Smooth muscle cell (in vitro differentiated cells): ENCODE data around the gene SLC66A2. TPM values are rescaled to one million over a fixed set of nuclear protein-coding genes. Genes with fewer than 3 reads are reported as not detected.

Experiments
- DNase-seq: peaks from one replicate; lab custom pipeline; 2025; ENCODE audit not compliant: unreplicated experiment; lab: John Stamatoyannopoulos, UW
- H2AFZ ChIP-seq: fragments of 200-600 bp; sonication (generic); 2 replicates; pipeline ENCODE4 v1.6.0; 2016; ENCODE audit warnings: antibody characterized with exemption, low read depth, mild to moderate bottlenecking
- H3F3A ChIP-seq: fragments of 200-600 bp; sonication (generic); 2 replicates; pipeline ENCODE4 v1.6.0; 2017; ENCODE audit warnings: antibody characterized with exemption, low read depth
- H3K27ac ChIP-seq: fragments of 200-600 bp; sonication (generic); 2 replicates; pipeline ENCODE4 v1.5.1; 2016; ENCODE audit warnings: low read depth, mild to moderate bottlenecking
- H3K27me3 ChIP-seq: fragments of 200-600 bp; sonication (generic); 2 replicates; pipeline ENCODE4 v1.6.1; 2016; ENCODE audit warnings: low read depth, mild to moderate bottlenecking
- H3K36me3 ChIP-seq: fragments of 200-600 bp; sonication (generic); 2 replicates; pipeline ENCODE4 v1.5.1; 2016; ENCODE audit warnings: low read depth
- H3K4me1 ChIP-seq: fragments of 200-600 bp; sonication (generic); 2 replicates; pipeline ENCODE4 v1.5.1; 2016; ENCODE audit warnings: low read depth
- H3K4me2 ChIP-seq: fragments of 200-600 bp; sonication (generic); 2 replicates; pipeline ENCODE4 v1.6.0; 2016; ENCODE audit warnings: mild to moderate bottlenecking
- H3K4me3 ChIP-seq: fragments of 200-600 bp; sonication (generic); 2 replicates; pipeline ENCODE4 v1.5.1; 2016; ENCODE audit warnings: mild to moderate bottlenecking
- H3K79me2 ChIP-seq: fragments of 200-600 bp; sonication (generic); 2 replicates; pipeline ENCODE4 v1.6.0; 2016; ENCODE audit warnings: low read depth, mild to moderate bottlenecking
- H3K9ac ChIP-seq: fragments of 200-600 bp; sonication (generic); 2 replicates; pipeline ENCODE4 v1.6.0; 2016; ENCODE audit warnings: low read depth
- H3K9me3 ChIP-seq: fragments of 200-600 bp; sonication (generic); replicated peaks from 2 replicates; pipeline ENCODE4 v1.5.1; 2016; ENCODE audit warnings: low read depth
- H4K20me1 ChIP-seq: fragments of 200-600 bp; sonication (generic); 2 replicates; pipeline ENCODE4 v1.6.0; 2016; ENCODE audit warnings: low read depth
- CTCF ChIP-seq: fragments of 200-600 bp; sonication (generic); IDR thresholded peaks from 2 replicates; pipeline ENCODE4 v1.5.1; 2017; ENCODE audit warnings: borderline replicate concordance, mild to moderate bottlenecking, antibody characterized with exemption; ENCODE audit not compliant: insufficient read depth, poor library complexity, severe bottlenecking
- WGBS: methylation state at CpG from one replicate; pipeline ENCODE4 v1.1.7; 2016; ENCODE audit warnings: low lambda C conversion rate; 5-methylcytosine and 5-hydroxymethylcytosine counted together
- polyA plus RNA-seq: library from polyadenylated mRNA; unstranded; fragments of >200 nt; fragmentation: Nextera tagmentation; extraction: Ambion mirVana; gene quantifications from 2 replicates; pipeline ENCODE4 v1.2.1, GENCODE V29; 2016
- total RNA-seq: library from RNA; depleted of rRNA; stranded (reverse); fragments of >200 nt; gene quantifications from 2 replicates; pipeline ENCODE4 v1.2.3, GENCODE V29; 2014

SLC66A2 gene
- total and polyA plus RNA-seq, 2 experiments from 2014 or later = 23.6 to 37.9 TPM

GRCh38 chr18:79917853-79918614 is 33.4 kb downstream of the SLC66A2 start:
- Histone ChIP-seq H3K27ac (no peak overlapping the region), H3F3A (no peaks in the 10 kb centered on the region), H3K27me3 (no peaks in the 10 kb centered on the region), H2AFZ (no peak overlapping the region), H3K4me2 (no peak overlapping the region), H3K9ac (no peak overlapping the region), H3K9me3 (no peaks in the 10 kb centered on the region), H3K4me1 (no peaks in the 10 kb centered on the region), H3K4me3 (no peak overlapping the region), H4K20me1 (peaks cover 20% of the 10 kb centered on the region), H3K36me3 (no peaks in the 10 kb centered on the region), H3K79me2 (no peaks in the 10 kb centered on the region)
- DNase-seq = no peak
- TF ChIP-seq CTCF = no peak
- 95% methylated on average over 24 of the region's 25 CpGs for WGBS

DNA sequence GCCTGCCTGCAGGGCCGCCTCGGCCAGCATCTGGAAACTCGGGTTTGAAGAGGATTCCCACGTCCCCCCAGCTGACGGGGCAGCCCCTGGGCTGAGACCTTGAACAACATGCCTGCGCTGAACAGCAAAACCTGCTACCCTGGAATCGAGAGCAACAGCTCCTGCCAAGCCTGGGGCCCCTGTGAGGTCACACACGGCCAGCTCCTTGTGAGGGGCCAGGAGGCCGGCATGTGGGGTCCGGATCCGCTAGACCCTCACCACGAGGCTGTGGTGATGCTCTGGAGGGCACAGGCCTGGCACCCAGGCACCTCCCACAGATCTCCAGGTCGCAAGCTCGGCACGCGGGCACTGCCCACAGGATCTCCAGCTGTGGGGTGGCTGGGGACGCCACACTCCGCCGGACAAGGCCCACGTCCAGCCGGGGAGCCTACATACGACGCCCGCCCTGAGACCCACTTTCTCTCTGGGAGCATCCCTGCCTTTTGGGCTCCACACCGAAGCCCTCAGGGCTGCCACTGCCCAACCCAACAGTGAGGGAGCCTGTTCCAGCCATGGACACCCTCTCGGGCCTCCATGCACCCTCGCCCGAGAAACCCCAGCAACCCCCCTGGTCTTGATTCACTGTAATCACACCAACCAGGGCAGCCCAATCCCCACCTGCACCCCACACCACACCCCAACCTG is 34.1 kb downstream of the SLC66A2 start:
- Histone ChIP-seq H3K9me3 (no peaks in the 10 kb centered on the region), H3K9ac (no peak overlapping the region), H3K4me1 (no peaks in the 10 kb centered on the region), H3K36me3 (no peaks in the 10 kb centered on the region), H4K20me1 (peaks cover 25% of the 10 kb centered on the region), H3F3A (no peaks in the 10 kb centered on the region), H3K4me3 (no peak overlapping the region), H3K27ac (no peak overlapping the region), H3K27me3 (no peaks in the 10 kb centered on the region), H2AFZ (no peak overlapping the region), H3K79me2 (no peaks in the 10 kb centered on the region), H3K4me2 (no peak overlapping the region)
- 96% methylated on average over 26 of the region's 28 CpGs for WGBS
- DNase-seq = no peak
- TF ChIP-seq CTCF = no peak

DNA sequence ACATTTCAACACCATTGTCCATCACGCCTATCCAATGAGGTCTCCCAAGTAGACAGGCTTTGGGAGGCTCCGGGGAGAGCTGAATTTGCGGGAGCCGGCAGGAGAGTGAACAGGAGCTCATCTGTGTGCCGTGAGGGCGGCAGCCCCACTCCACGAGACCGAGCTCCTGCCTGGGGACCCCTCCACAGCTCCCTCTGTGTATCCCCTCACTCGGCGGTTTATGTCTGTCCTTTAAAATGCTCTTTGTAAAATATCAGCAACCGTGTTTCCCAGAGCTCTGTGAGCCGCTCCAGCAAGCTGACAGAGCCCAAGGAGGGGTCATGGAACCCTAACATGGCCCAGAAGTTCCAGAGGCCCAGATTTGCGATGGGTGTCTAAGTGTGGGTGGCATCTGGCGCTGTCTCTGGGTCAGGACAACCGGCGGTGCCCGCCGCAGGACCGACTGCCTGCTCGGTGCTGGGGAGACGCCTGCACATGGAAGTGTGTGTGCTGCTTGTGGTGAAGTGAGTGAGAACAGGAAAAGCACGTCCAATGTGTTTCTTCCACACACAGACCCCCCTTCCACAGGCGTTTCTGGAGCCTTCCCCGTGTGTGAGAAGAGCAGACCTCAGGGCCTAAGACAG is 34.8 kb downstream of the SLC66A2 start:
- H3K27ac ChIP-seq = no peak overlapping the region
- no peak overlapping the region for H3K4me2 ChIP-seq
- H3K27me3 ChIP-seq = no peaks in the 10 kb centered on the region
- no peak overlapping the region for H3K9ac ChIP-seq
- no peaks in the 10 kb centered on the region for H3K9me3 ChIP-seq
- H4K20me1 ChIP-seq = peaks cover 23% of the 10 kb centered on the region
- no peak for DNase-seq
- H2AFZ ChIP-seq = no peak overlapping the region
- no peaks in the 10 kb centered on the region for H3K79me2 ChIP-seq
- no peaks in the 10 kb centered on the region for H3K36me3 ChIP-seq
- H3F3A ChIP-seq = no peaks in the 10 kb centered on the region
- no peaks in the 10 kb centered on the region for H3K4me1 ChIP-seq
- 96% methylated on average over 24 of the region's 24 CpGs for WGBS
- no peak for TF ChIP-seq CTCF
- no peak overlapping the region for H3K4me3 ChIP-seq
